SU-DHL-6 (cell line): Measurements from ENCODE around the gene EPS8.

Experiments
- H2AFZ ChIP-seq: fragments of 200-600 bp; sonication (generic); 2 replicates; pipeline ENCODE4 v1.6.1; 2014; ENCODE audit warnings: low read depth, mild to moderate bottlenecking, moderate library complexity, mixed read lengths, antibody characterized with exemption, low read length; ENCODE audit not compliant: severe bottlenecking
- H3F3A ChIP-seq: fragments of 200-600 bp; shearing (Covaris generic); 2 replicates; pipeline ENCODE4 v1.6.0; 2016; ENCODE audit warnings: antibody characterized with exemption, mild to moderate bottlenecking; ENCODE audit not compliant: insufficient read depth
- H3K27ac ChIP-seq: fragments of 200-600 bp; sonication (generic); 2 replicates; pipeline ENCODE4 v1.5.1; 2016; ENCODE audit warnings: low read depth, mild to moderate bottlenecking, low read length, moderate library complexity, mixed read lengths
- H3K27me3 ChIP-seq: fragments of 200-600 bp; sonication (generic), shearing (Covaris generic); 2 replicates; pipeline ENCODE4 v1.6.0; 2014; ENCODE audit warnings: mild to moderate bottlenecking, low read length
- H3K36me3 ChIP-seq: fragments of 200-600 bp; sonication (generic); 2 replicates; pipeline ENCODE4 v1.6.1; 2014; ENCODE audit warnings: mild to moderate bottlenecking, low read length, mixed read lengths
- H3K4me2 ChIP-seq: fragments of 300-600, 200-600 bp; shearing (Covaris generic), sonication (generic); 2 replicates; pipeline ENCODE4 v1.6.0; 2014; ENCODE audit warnings: low read length, low read depth, mild to moderate bottlenecking; ENCODE audit not compliant: poor library complexity, severe bottlenecking
- H3K4me3 ChIP-seq: fragments of 200-600 bp; sonication (generic); 2 replicates; pipeline ENCODE4 v1.5.1; 2014; ENCODE audit warnings: antibody characterized with exemption, low read length, mild to moderate bottlenecking, mixed read lengths; ENCODE audit not compliant: insufficient read depth, poor library complexity, severe bottlenecking
- H3K79me2 ChIP-seq: fragments of 200-600 bp; sonication (generic); 2 replicates; pipeline ENCODE4 v1.6.1; 2014; ENCODE audit warnings: mild to moderate bottlenecking, low read length, moderate library complexity; ENCODE audit not compliant: insufficient read depth
- H3K9ac ChIP-seq: fragments of 200-600 bp; sonication (generic); 2 replicates; pipeline ENCODE4 v1.7.0; 2014; ENCODE audit warnings: mild to moderate bottlenecking, low read length
- H3K9me2 ChIP-seq: fragments of 200-600 bp; sonication (generic); replicated peaks from 2 replicates; pipeline ENCODE4 v1.6.1; 2014; ENCODE audit warnings: low read length; ENCODE audit not compliant: insufficient read depth
- H3K9me3 ChIP-seq: fragments of 200-600 bp; sonication (generic); 2 replicates; pipeline ENCODE4 v1.6.1; 2014; ENCODE audit warnings: low read length, mixed read lengths; ENCODE audit not compliant: insufficient read depth
- H4K20me1 ChIP-seq: fragments of 200-600 bp; sonication (generic); 2 replicates; pipeline ENCODE4 v1.6.1; 2014; ENCODE audit warnings: low read depth, mild to moderate bottlenecking, antibody characterized with exemption, low read length, moderate library complexity, mixed read lengths
- CTCF ChIP-seq: fragments of 200-600 bp; sonication (generic); IDR thresholded peaks from one replicate; pipeline ENCODE4 v1.5.1; 2017; ENCODE audit warnings: antibody characterized with exemption, mild to moderate bottlenecking, low read length, moderate library complexity; ENCODE audit not compliant: insufficient read depth, poor library complexity, severe bottlenecking
- EZH2phosphoT487 ChIP-seq: fragments of 200-600 bp; sonication (generic), shearing (Covaris generic); conservative IDR thresholded peaks from 2 replicates; pipeline ENCODE4 v1.6.1; 2018; ENCODE audit warnings: mild to moderate bottlenecking, antibody characterized with exemption, low read length, moderate library complexity, mixed read lengths

Gene EPS8

GRCh38 chr12:15786772-15787171 is 2.4 kb downstream of the EPS8 start:
- TF ChIP-seq EZH2phosphoT487, result no peak
- Histone ChIP-seq H3K4me2 (no peak overlapping the region), H3K9me2 (no peaks in the 10 kb centered on the region), H4K20me1 (no peaks in the 10 kb centered on the region), H2AFZ (no peak overlapping the region), H3K4me3 (no peak overlapping the region), H3K9me3 (no peaks in the 10 kb centered on the region), H3K9ac (no peak overlapping the region), H3K27ac (no peak overlapping the region), H3K79me2 (no peaks in the 10 kb centered on the region), H3F3A (no peaks in the 10 kb centered on the region), H3K36me3 (no peaks in the 10 kb centered on the region), H3K27me3 (no peaks in the 10 kb centered on the region)

GRCh38 chr12:15783288-15783687 is 5.9 kb downstream of the EPS8 start:
- H3K9me2 ChIP-seq, result no peaks in the 10 kb centered on the region
- no peaks in the 10 kb centered on the region for H3K79me2 ChIP-seq
- no peak overlapping the region for H3K27ac ChIP-seq
- no peaks in the 10 kb centered on the region for H4K20me1 ChIP-seq
- H3K36me3 ChIP-seq, result no peaks in the 10 kb centered on the region
- H3K4me2 ChIP-seq, result no peak overlapping the region
- no peaks in the 10 kb centered on the region for H3K9me3 ChIP-seq
- H2AFZ ChIP-seq, result no peak overlapping the region
- no peaks in the 10 kb centered on the region for H3K27me3 ChIP-seq
- no peaks in the 10 kb centered on the region for H3F3A ChIP-seq
- H3K9ac ChIP-seq, result no peak overlapping the region
- no peak overlapping the region for H3K4me3 ChIP-seq
- TF ChIP-seq CTCF, result no peak
- TF ChIP-seq EZH2phosphoT487, result no peak

GRCh38 chr12:15782667-15783066 is 6.5 kb downstream of the EPS8 start:
- H3F3A ChIP-seq, result no peaks in the 10 kb centered on the region
- no peaks in the 10 kb centered on the region for H3K9me3 ChIP-seq
- H3K79me2 ChIP-seq, result no peaks in the 10 kb centered on the region
- no peak overlapping the region for H3K4me3 ChIP-seq
- H2AFZ ChIP-seq, result no peak overlapping the region
- TF ChIP-seq CTCF, result no peak
- no peak for TF ChIP-seq EZH2phosphoT487
- H3K9ac ChIP-seq, result no peak overlapping the region
- no peaks in the 10 kb centered on the region for H4K20me1 ChIP-seq
- no peaks in the 10 kb centered on the region for H3K27me3 ChIP-seq
- no peak overlapping the region for H3K4me2 ChIP-seq
- H3K9me2 ChIP-seq, result no peaks in the 10 kb centered on the region
- no peaks in the 10 kb centered on the region for H3K36me3 ChIP-seq
- no peak overlapping the region for H3K27ac ChIP-seq

- H3K27me3 ChIP-seq, result no peaks in the 10 kb centered on the region
- H3K27ac ChIP-seq, result no peak overlapping the region
- H4K20me1 ChIP-seq, result no peaks in the 10 kb centered on the region
- H3K9me2 ChIP-seq, result no peaks in the 10 kb centered on the region
- H3K4me2 ChIP-seq, result no peak overlapping the region
- H3F3A ChIP-seq, result no peaks in the 10 kb centered on the region
- H2AFZ ChIP-seq, result no peak overlapping the region
- no peaks in the 10 kb centered on the region for H3K36me3 ChIP-seq
- TF ChIP-seq EZH2phosphoT487 (no peak), CTCF (no peak)
- H3K9ac ChIP-seq, result no peak overlapping the region
- H3K9me3 ChIP-seq, result no peaks in the 10 kb centered on the region
- H3K4me3 ChIP-seq, result no peak overlapping the region
- no peaks in the 10 kb centered on the region for H3K79me2 ChIP-seq
Measured at GRCh38 chr12:15779925-15780324, 9.3 kb downstream of the EPS8 start.
